Islet of Langerhans (tissue), 1 donor: ENCODE data around the gene PGAM5.
"Not testable (repeated sequence)": the region's sequence is repeated elsewhere in the genome, so short reads cannot be mapped to it uniquely, and the experiment has no call there.

Source experiments
- FAIRE-seq: peaks from one replicate; lab custom pipeline; 2011; peaks lifted over from hg19 to GRCh38; lab: Jason Lieb, UNC

PGAM5 gene

GRCh38 chr12:132753670-132754069 lies 43.0 kb downstream of the PGAM5 start:
- FAIRE-seq = not testable (repeated sequence)

DNA sequence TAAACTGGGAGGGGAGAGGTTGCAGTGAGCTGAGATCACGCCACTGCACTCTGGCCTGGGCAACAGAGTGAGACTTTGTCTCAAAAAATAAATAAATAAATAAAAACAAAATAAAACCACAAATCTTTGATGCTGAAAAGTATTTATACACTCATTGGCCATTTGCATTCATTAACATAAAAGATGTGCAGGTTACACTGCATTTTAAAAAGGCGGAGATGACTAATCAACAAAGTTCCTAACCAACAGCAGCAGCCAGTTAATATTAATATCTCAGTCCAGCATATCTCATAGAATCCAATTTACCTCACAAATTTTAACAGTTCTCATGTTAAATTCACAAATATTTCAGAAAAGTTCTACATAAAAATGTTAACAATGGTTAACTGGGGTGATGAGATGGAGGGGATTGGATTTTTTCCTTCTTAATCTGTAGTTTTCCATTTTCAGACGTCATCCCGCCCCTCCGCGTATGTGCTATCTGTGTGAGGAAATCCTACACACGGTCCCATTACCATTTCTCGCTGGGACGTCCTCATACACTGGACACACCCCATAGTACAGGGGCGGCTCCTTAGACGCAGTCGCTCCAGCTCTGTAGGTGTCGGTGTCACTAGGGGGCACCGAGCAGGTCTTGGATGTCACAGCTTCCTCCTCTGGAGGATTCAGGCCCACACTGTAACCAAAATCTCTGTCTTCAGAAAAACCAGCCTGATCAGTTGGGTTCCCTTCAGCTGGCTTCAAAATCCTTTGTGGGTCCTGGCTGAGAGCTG lies 43.7 kb downstream of the PGAM5 start:
- no peak for FAIRE-seq

DNA sequence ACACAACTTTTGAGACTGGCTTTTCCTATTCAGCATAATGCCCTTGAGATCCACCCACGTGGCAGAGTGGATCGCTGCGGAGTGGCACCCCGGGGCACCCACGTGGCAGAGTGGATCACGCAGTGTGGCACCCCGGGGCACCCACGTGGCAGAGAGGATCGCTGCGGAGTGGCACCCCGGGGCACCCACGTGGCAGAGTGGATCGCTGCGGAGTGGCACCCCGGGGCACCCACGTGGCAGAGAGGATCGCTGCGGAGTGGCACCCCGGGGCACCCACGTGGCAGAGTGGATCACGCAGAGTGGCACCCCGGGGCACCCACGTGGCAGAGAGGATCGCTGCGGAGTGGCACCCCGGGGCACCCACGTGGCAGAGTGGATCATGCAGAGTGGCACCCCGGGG lies 48.2 kb downstream of the PGAM5 start:
- FAIRE-seq = not testable (repeated sequence)

DNA sequence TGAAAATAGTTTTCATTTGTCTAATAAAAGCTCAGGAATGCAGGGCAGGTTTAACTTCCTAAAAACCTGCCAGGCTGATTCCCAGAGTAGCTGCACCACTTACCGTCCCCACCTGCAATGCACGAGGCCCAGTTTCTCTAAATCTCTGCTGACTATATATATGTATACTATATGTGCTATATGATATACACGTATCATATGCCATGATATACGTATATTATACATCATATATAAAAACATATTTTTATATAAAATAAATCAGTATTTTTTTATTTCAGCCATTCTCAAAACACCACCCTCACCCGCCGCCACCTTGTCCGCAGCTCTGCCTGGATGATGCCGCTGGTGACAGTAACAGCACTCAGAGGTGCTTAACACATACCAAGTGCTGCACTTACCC lies 48.7 kb downstream of the PGAM5 start:
- FAIRE-seq = no peak

- no peak for FAIRE-seq
These were observed 50.6 kb downstream of the PGAM5 start, which contains the start of gene ANKLE2 for GRCh38 chr12:132761032-132761920. TSS of gene ANKLE2 (minus strand) at chr12:132761832. CDS start at chr12:132761798, 34 bp downstream.

DNA sequence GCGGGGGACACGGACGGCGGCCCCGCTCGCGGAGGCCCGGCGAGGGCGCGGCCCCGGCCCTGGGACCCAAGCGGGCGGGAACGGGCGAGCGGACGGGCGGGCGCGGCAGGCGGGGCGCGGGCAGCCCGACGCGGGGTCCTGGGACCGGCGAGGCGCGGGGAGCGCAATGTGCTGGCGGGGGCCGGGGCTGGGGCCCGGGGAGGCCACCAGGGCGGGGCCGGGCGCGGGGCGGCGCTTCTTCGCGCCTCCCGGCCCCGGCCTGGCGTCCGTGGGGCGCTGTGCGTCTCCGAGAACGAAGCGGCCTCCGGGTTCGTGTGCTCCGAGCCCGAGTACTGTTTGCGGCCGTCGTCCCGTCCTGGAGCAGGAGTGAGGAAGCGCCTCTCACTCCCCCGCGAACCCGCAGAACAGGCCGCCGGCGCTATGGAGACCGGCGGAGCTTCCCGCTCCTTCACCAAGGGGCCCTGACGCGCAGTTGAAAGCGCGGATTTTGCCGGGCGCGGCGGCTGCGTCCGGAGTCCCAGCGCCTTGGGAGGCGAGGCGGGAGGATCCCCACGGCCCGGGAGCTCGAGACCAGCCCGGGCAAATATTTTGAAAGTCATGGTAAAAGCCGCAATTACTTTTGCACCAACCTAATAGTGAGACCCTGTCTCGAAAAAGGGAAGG lies 51.4 kb downstream of the PGAM5 start:
- no peak for FAIRE-seq

DNA sequence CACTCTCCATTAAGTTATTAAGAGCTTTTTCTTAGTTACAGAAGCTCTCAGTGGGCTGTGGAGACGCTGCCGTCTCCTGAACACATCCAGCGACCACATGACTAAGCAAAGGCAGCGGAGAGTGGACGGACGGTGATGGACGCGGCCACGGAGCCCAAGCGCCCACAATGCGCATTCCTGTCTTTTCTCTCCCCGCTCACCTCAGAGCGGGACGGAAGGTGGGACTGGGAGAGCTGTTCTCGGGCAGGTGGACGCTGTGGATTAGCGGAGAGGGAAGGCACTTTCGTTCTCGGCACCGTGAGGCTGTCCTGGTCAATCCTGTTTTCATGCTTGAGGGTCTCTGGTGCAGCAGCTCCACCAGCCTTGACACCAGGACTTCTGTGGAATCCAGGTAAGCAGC lies 53.6 kb downstream of the PGAM5 start:
- no peak for FAIRE-seq

DNA sequence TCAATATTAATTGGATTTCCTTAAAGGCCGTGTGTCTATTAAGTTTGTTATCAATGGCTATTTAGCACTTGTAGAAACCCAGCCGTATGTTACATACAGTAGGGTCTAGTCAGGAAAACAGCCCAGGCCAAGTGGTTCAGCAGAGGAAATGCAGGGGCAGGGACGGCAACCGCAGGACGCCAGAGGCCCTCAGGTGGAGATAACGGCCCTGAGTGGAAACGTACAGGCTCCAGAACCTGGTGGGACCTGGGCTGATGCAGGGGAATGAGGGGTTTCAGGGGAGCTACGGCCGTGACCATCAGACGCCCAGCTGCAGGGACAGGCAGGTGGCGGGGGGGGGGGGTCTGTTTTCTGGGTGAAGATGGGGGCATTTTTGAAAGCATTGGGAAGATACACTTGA lies 54.7 kb downstream of the PGAM5 start:
- FAIRE-seq = no peak

GRCh38 chr12:132766380-132767085 lies 55.9 kb downstream of the PGAM5 start:
- FAIRE-seq = no peak

GRCh38 chr12:132771126-132771838 lies 60.6 kb downstream of the PGAM5 start:
- FAIRE-seq = no peak
